HG02943 (cell line): ENCODE data around the gene PTS.
"Not testable (repeated sequence)": the region's sequence is repeated elsewhere in the genome, so short reads cannot be mapped to it uniquely, and the experiment has no call there.

Source experiments
- ATAC-seq: cut with Tn5 transposase; IDR thresholded peaks from one replicate; pipeline ENCODE4 v1.9.1; 2021; ENCODE audit warnings: mild to moderate bottlenecking, low read depth, moderate library complexity; ENCODE audit not compliant: unreplicated experiment

The PTS gene

GRCh38 chr11:112226062-112226830 is at the start of gene PTS:
Gene PTS (plus strand): TSS chr11:112226428. CDS start chr11:112226444, 16 bp downstream.
- ATAC-seq = peak; percentile 98

GRCh38 chr11:112177589-112177988 is 48.6 kb upstream of the PTS start:
- ATAC-seq = no peak

- no peak for ATAC-seq
Measured at GRCh38 chr11:112178428-112178827, 47.8 kb upstream of the PTS start.

GRCh38 chr11:112178936-112179335 is 47.3 kb upstream of the PTS start:
- ATAC-seq = no peak

- ATAC-seq = peak; percentile 76
Measured at GRCh38 chr11:112179601-112180000, 46.6 kb upstream of the PTS start.

- no peak for ATAC-seq
Measured at GRCh38 chr11:112182867-112183266, 43.4 kb upstream of the PTS start.

- no peak for ATAC-seq
Measured at GRCh38 chr11:112185883-112186282, 40.3 kb upstream of the PTS start.

- ATAC-seq = no peak
Measured at GRCh38 chr11:112186304-112186703, 39.9 kb upstream of the PTS start.

- not testable (repeated sequence) for ATAC-seq
Measured at GRCh38 chr11:112195113-112195512, 31.1 kb upstream of the PTS start.

- no peak for ATAC-seq
Measured at GRCh38 chr11:112195951-112196351, 30.3 kb upstream of the PTS start.

GRCh38 chr11:112196519-112197087 is 29.6 kb upstream of the PTS start:
- ATAC-seq = no peak

- ATAC-seq = not testable (repeated sequence)
Measured at GRCh38 chr11:112199101-112199500, 27.1 kb upstream of the PTS start.

- ATAC-seq = no peak
Measured at GRCh38 chr11:112200252-112200651, 26.0 kb upstream of the PTS start.

GRCh38 chr11:112206071-112206470 is 20.2 kb upstream of the PTS start:
- no peak for ATAC-seq

GRCh38 chr11:112210890-112211289 is 15.3 kb upstream of the PTS start:
- ATAC-seq = no peak

- no peak for ATAC-seq
Measured at GRCh38 chr11:112211536-112211935, 14.7 kb upstream of the PTS start.

GRCh38 chr11:112212290-112212689 is 13.9 kb upstream of the PTS start:
- no peak for ATAC-seq

- ATAC-seq = no peak
Measured at GRCh38 chr11:112212710-112213109, 13.5 kb upstream of the PTS start.

- ATAC-seq = no peak
Measured at GRCh38 chr11:112213753-112214152, 12.5 kb upstream of the PTS start.

- no peak for ATAC-seq
Measured at GRCh38 chr11:112215621-112216020, 10.6 kb upstream of the PTS start.

GRCh38 chr11:112216561-112217105 is 9.6 kb upstream of the PTS start:
- no peak for ATAC-seq
